WTC11 (cell line): ENCODE measurements around the gene MINDY1. TPM values are rescaled to one million over a fixed set of nuclear protein-coding genes. Genes with fewer than 3 reads are reported as not detected.

Experiments
- ATAC-seq: fragments of 200-7000 bp; cut with Tn5 transposase; 2 replicates; pipeline ENCODE4 v1.10.0; 2021; ENCODE audit warnings: mild to moderate bottlenecking, moderate library complexity
- CTCF ChIA-PET: fragments of 300-600 bp; sonication (Branson Sonifier 250); formaldehyde crosslinking; loops from one replicate; lab custom pipeline; 2021; ENCODE audit warnings: antibody characterized with exemption; lab: Charles Lee
- POLR2A ChIA-PET: fragments of 350-600 bp; sonication (Branson Sonifier 250); formaldehyde crosslinking; loops from one replicate; lab custom pipeline; 2021; ENCODE audit warnings: antibody characterized with exemption; lab: Charles Lee
- DNase-seq: peaks from one replicate; pipeline ENCODE4 v3.0.0; 2021; ENCODE audit warnings: low spot score
- H3K27ac Mint-ChIP-seq: 2 replicates; pipeline ENCODE4 v1.8.0; 2021; ENCODE audit warnings: mixed read lengths
- H3K27me3 Mint-ChIP-seq: 2 replicates; pipeline ENCODE4 v1.8.0; 2021; ENCODE audit warnings: low read depth, mild to moderate bottlenecking, moderate library complexity, mixed read lengths
- H3K36me3 Mint-ChIP-seq: 2 replicates; pipeline ENCODE4 v1.8.0; 2021; ENCODE audit warnings: mixed read lengths
- H3K4me1 Mint-ChIP-seq: 2 replicates; pipeline ENCODE4 v1.8.0; 2022; ENCODE audit warnings: mixed read lengths
- H3K4me3 Mint-ChIP-seq: 2 replicates; pipeline ENCODE4 v1.8.0; 2021; ENCODE audit warnings: mild to moderate bottlenecking, moderate library complexity, mixed read lengths
- H3K9me3 Mint-ChIP-seq: 2 replicates; pipeline ENCODE4 v1.8.0; 2021; ENCODE audit warnings: mixed read lengths
- ATF2 ChIP-seq: sonication (generic); formaldehyde crosslinking; IDR thresholded peaks from 2 replicates; pipeline ENCODE4 v1.8.1; 2022; ENCODE audit warnings: low read depth, missing genetic modification reagents, borderline replicate concordance
- ATF6 ChIP-seq: sonication (generic); formaldehyde crosslinking; IDR thresholded peaks from 2 replicates; pipeline ENCODE4 v1.8.1; 2023; ENCODE audit warnings: mild to moderate bottlenecking, missing genetic modification reagents
- EMX1 ChIP-seq: fragments of 250-450 bp; sonication (Bioruptor Pico); IDR thresholded peaks from 2 replicates; pipeline ENCODE4 v1.8.0; 2021; ENCODE audit warnings: mild to moderate bottlenecking
- ETV6 ChIP-seq: sonication (generic); formaldehyde crosslinking; IDR thresholded peaks from 2 replicates; pipeline ENCODE4 v1.8.1; 2022; ENCODE audit warnings: mild to moderate bottlenecking, missing genetic modification reagents
- FOXP1 ChIP-seq: sonication (generic); formaldehyde crosslinking; IDR thresholded peaks from 2 replicates; pipeline ENCODE4 v1.8.0; 2022; ENCODE audit warnings: missing genetic modification reagents, mild to moderate bottlenecking, moderate library complexity, borderline replicate concordance
- FOXP4 ChIP-seq: sonication (generic); formaldehyde crosslinking; IDR thresholded peaks from 2 replicates; pipeline ENCODE4 v1.8.0; 2022; ENCODE audit warnings: mild to moderate bottlenecking, missing genetic modification reagents
- HMGXB4 ChIP-seq: sonication (generic); formaldehyde crosslinking; IDR thresholded peaks from 2 replicates; pipeline ENCODE4 v1.8.1; 2023; ENCODE audit warnings: mild to moderate bottlenecking, moderate library complexity, missing genetic modification reagents
- IRF1 ChIP-seq: sonication (generic); formaldehyde crosslinking; IDR thresholded peaks from 2 replicates; pipeline ENCODE4 v1.8.0; 2023; ENCODE audit warnings: missing genetic modification reagents
- JUN ChIP-seq: sonication (generic); formaldehyde crosslinking; IDR thresholded peaks from 2 replicates; pipeline ENCODE4 v1.8.0; 2023; ENCODE audit warnings: mild to moderate bottlenecking, missing genetic modification reagents
- MAX ChIP-seq: sonication (generic); formaldehyde crosslinking; IDR thresholded peaks from 2 replicates; pipeline ENCODE4 v1.8.0; 2022; ENCODE audit warnings: mild to moderate bottlenecking, missing genetic modification reagents
- NFE2L1 ChIP-seq: sonication (generic); formaldehyde crosslinking; IDR thresholded peaks from 2 replicates; pipeline ENCODE4 v1.8.1; 2023; ENCODE audit warnings: missing genetic modification reagents
- NR1H2 ChIP-seq: sonication (generic); formaldehyde crosslinking; IDR thresholded peaks from 2 replicates; pipeline ENCODE4 v1.9.0; 2021; ENCODE audit warnings: mild to moderate bottlenecking, moderate library complexity, missing genetic modification reagents
- RORB ChIP-seq: fragments of 250-450 bp; sonication (Bioruptor Pico); IDR thresholded peaks from 2 replicates; pipeline ENCODE4 v1.9.0; 2021; ENCODE audit warnings: mild to moderate bottlenecking
- ZNF138 ChIP-seq: sonication (generic); formaldehyde crosslinking; conservative IDR thresholded peaks from 2 replicates; pipeline ENCODE4 v1.8.1; 2022; ENCODE audit warnings: mild to moderate bottlenecking, moderate library complexity, missing genetic modification reagents
- total RNA-seq: library from RNA; stranded (reverse); gene quantifications from 3 replicates; pipeline ENCODE4 v1.2.3, GENCODE V29; 2021
- TF ChIP-seq, protein P1 (sequence below): fragments of 250-450 bp; sonication (Bioruptor Pico); IDR thresholded peaks from 2 replicates; pipeline ENCODE4 v1.8.0; 2021; ENCODE audit warnings: mild to moderate bottlenecking
- TF ChIP-seq, protein P2 (sequence below): sonication (generic); formaldehyde crosslinking; conservative IDR thresholded peaks from 2 replicates; pipeline ENCODE4 v1.8.1; 2022; ENCODE audit warnings: mild to moderate bottlenecking, missing genetic modification reagents
- TF ChIP-seq, protein P3 (sequence below): sonication (generic); formaldehyde crosslinking; IDR thresholded peaks from 2 replicates; pipeline ENCODE4 v1.8.0; 2022; ENCODE audit warnings: missing genetic modification reagents

Gene MINDY1
- total RNA-seq, 1 experiment from 2014 or later: 10.1 TPM

DNA sequence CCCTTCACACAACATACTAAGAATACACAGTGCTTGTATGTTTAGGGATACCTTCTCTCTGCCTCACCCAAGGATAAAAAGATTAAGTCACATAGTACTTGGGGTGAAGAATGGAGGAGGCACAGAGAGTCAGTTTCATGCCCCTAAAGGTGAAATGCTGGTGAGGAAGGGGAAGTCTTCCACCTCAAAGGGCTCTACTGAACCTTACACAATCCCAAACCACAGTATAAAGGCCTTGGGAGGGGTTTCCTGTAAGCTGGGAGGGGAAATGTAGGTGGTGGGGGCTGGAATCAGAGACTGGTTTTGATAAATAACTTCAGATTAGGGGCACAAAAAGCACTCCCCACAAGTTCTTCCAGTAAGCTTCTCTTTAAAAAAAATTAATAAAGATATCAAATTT is 3.5 kb downstream of the MINDY1 start:
- CTCF ChIA-PET: interaction anchor here (4.4 kb wide), 1 partner anchor 7 kb away, joined by 74 read pairs; no protein-coding TSS in a partner anchor
- no peak overlapping the region for H3K27ac Mint-ChIP-seq
- no peak for TF ChIP-seq EMX1 (CRISPR knock-in tag)
- TF ChIP-seq MAX (CRISPR knock-in tag): no peak
- TF ChIP-seq NR1H2 (CRISPR knock-in tag): no peak
- TF ChIP-seq ATF6 (CRISPR knock-in tag): no peak
- no peak for TF ChIP-seq HMGXB4 (CRISPR knock-in tag)
- TF ChIP-seq FOXP4 (CRISPR knock-in tag): no peak
- TF ChIP-seq IRF1 (CRISPR knock-in tag): no peak
- TF ChIP-seq, protein P1, sequence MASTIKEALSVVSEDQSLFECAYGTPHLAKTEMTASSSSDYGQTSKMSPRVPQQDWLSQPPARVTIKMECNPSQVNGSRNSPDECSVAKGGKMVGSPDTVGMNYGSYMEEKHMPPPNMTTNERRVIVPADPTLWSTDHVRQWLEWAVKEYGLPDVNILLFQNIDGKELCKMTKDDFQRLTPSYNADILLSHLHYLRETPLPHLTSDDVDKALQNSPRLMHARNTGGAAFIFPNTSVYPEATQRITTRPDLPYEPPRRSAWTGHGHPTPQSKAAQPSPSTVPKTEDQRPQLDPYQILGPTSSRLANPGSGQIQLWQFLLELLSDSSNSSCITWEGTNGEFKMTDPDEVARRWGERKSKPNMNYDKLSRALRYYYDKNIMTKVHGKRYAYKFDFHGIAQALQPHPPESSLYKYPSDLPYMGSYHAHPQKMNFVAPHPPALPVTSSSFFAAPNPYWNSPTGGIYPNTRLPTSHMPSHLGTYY (CRISPR knock-in tag): no peak
- TF ChIP-seq NFE2L1 (CRISPR knock-in tag): no peak
- no peak for TF ChIP-seq RORB (CRISPR knock-in tag)
- no peak for TF ChIP-seq JUN (CRISPR knock-in tag)
- TF ChIP-seq, protein P2, sequence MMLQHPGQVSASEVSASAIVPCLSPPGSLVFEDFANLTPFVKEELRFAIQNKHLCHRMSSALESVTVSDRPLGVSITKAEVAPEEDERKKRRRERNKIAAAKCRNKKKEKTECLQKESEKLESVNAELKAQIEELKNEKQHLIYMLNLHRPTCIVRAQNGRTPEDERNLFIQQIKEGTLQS (CRISPR knock-in tag): no peak
- TF ChIP-seq ATF2 (CRISPR knock-in tag): no peak
- TF ChIP-seq, protein P3, sequence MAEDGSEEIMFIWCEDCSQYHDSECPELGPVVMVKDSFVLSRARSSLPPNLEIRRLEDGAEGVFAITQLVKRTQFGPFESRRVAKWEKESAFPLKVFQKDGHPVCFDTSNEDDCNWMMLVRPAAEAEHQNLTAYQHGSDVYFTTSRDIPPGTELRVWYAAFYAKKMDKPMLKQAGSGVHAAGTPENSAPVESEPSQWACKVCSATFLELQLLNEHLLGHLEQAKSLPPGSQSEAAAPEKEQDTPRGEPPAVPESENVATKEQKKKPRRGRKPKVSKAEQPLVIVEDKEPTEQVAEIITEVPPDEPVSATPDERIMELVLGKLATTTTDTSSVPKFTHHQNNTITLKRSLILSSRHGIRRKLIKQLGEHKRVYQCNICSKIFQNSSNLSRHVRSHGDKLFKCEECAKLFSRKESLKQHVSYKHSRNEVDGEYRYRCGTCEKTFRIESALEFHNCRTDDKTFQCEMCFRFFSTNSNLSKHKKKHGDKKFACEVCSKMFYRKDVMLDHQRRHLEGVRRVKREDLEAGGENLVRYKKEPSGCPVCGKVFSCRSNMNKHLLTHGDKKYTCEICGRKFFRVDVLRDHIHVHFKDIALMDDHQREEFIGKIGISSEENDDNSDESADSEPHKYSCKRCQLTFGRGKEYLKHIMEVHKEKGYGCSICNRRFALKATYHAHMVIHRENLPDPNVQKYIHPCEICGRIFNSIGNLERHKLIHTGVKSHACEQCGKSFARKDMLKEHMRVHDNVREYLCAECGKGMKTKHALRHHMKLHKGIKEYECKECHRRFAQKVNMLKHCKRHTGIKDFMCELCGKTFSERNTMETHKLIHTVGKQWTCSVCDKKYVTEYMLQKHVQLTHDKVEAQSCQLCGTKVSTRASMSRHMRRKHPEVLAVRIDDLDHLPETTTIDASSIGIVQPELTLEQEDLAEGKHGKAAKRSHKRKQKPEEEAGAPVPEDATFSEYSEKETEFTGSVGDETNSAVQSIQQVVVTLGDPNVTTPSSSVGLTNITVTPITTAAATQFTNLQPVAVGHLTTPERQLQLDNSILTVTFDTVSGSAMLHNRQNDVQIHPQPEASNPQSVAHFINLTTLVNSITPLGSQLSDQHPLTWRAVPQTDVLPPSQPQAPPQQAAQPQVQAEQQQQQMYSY: no peak
- TF ChIP-seq ETV6 (CRISPR knock-in tag): no peak
- no peak for TF ChIP-seq ZNF138 (CRISPR knock-in tag)
- TF ChIP-seq FOXP1: no peak
- H3K27me3 Mint-ChIP-seq: no peaks in the 10 kb centered on the region
- DNase-seq (no peak), ATAC-seq (no peak)
- POLR2A ChIA-PET: no interaction called here
- no peak overlapping the region for H3K4me3 Mint-ChIP-seq
- H3K9me3 Mint-ChIP-seq: no peaks in the 10 kb centered on the region
- peaks cover 31% of the 10 kb centered on the region for H3K4me1 Mint-ChIP-seq
- no peaks in the 10 kb centered on the region for H3K36me3 Mint-ChIP-seq
